Fibroblast of lung (primary cell): ENCODE measurements around the gene FKTN. TPM values are rescaled to one million over a fixed set of nuclear protein-coding genes. Genes with fewer than 3 reads are reported as not detected.

Source experiments
- DNase-seq, 2 donors: peaks; one replicate each; pipeline versions ENCODE4 v3.0.0 to v3.0.0-alpha.2; 2010; ENCODE audit warnings: low read depth in 2 of 2
- H2AFZ ChIP-seq: 2 replicates; pipeline ENCODE4 v1.5.1; 2012; ENCODE audit warnings: low read length, control low read depth, inconsistent platforms
- H3K27ac ChIP-seq: 2 replicates; pipeline ENCODE4 v1.5.1; 2011; ENCODE audit warnings: low read length, control low read depth; ENCODE audit not compliant: insufficient read depth
- H3K27me3 ChIP-seq: 2 replicates; pipeline ENCODE4 v1.5.1; 2011; ENCODE audit warnings: mild to moderate bottlenecking, low read length; ENCODE audit not compliant: control insufficient read depth, insufficient read depth
- H3K36me3 ChIP-seq: 2 replicates; pipeline ENCODE4 v1.5.1; 2011; ENCODE audit warnings: low read length; ENCODE audit not compliant: control insufficient read depth, insufficient read depth
- H3K4me1 ChIP-seq: 2 replicates; pipeline ENCODE4 v1.5.1; 2011; ENCODE audit warnings: low read length; ENCODE audit not compliant: control insufficient read depth, insufficient read depth; ENCODE audit errors: extremely low read depth
- H3K4me2 ChIP-seq: 2 replicates; pipeline ENCODE4 v1.5.1; 2011; ENCODE audit warnings: low read length, control low read depth; ENCODE audit not compliant: insufficient read depth; ENCODE audit errors: extremely low read depth
- H3K4me3 ChIP-seq, 4 experiments: fragments of 200-600 bp in 1 of 4; sonication (generic) in 1 of 4; replicated peaks in 1 of 4; 2 replicates each; pipeline ENCODE4 v1.5.1; 2011 to 2016; ENCODE audit warnings: low read length in 4 of 4, low read depth in 3 of 4, mild to moderate bottlenecking in 3 of 4, control low read depth in 2 of 4, inconsistent platforms in 1 of 4, mixed read lengths in 1 of 4; ENCODE audit not compliant: insufficient read depth in 1 of 4; ENCODE audit errors: control extremely low read depth in 1 of 4
- H3K79me2 ChIP-seq: 2 replicates; pipeline ENCODE4 v1.5.1; 2012; ENCODE audit warnings: mild to moderate bottlenecking, low read length, inconsistent platforms; ENCODE audit not compliant: control insufficient read depth, insufficient read depth
- H3K9ac ChIP-seq: 2 replicates; pipeline ENCODE4 v1.5.1; 2011; ENCODE audit warnings: mild to moderate bottlenecking, low read length, control low read depth; ENCODE audit not compliant: insufficient read depth
- H3K9me3 ChIP-seq: 2 replicates; pipeline ENCODE4 v1.5.1; 2012; ENCODE audit warnings: low read depth, low read length; ENCODE audit not compliant: control insufficient read depth, insufficient read depth
- H4K20me1 ChIP-seq: 2 replicates; pipeline ENCODE4 v1.5.1; 2011; ENCODE audit warnings: low read length; ENCODE audit not compliant: control insufficient read depth, insufficient read depth; ENCODE audit errors: extremely low read depth
- CTCF ChIP-seq, 2 donors: IDR thresholded peaks in 1 of 2; conservative IDR thresholded peaks in 1 of 2; 1 replicate in 1 of 2; 2 replicates in 1 of 2; pipeline ENCODE4 v1.5.1; 2011 to 2012; ENCODE audit warnings: low read length in 2 of 2, control low read depth in 1 of 2, inconsistent platforms in 1 of 2, low read depth in 1 of 2, mild to moderate bottlenecking in 1 of 2
- EZH2 ChIP-seq: IDR thresholded peaks from 2 replicates; pipeline ENCODE4 v1.5.1; 2012; ENCODE audit warnings: low read length, control low read depth, mild to moderate bottlenecking; ENCODE audit errors: missing control alignments
- polyA plus RNA-seq, 2 donors: library from polyadenylated mRNA; depleted of rRNA in 1 of 2; stranded (reverse) in 1 of 2; unstranded in 1 of 2; fragments of >200 nt; gene quantifications; 2 replicates each; pipeline ENCODE4 v1.2.1, GENCODE V29; 2011 to 2012; ENCODE audit warnings: missing spikeins in 1 of 2
- total RNA-seq: library from RNA; depleted of rRNA; stranded (reverse); fragments of >200 nt; gene quantifications from 2 replicates; pipeline ENCODE4 v1.2.1, GENCODE V29; 2014

The FKTN gene
- total and polyA plus RNA-seq, 2 donors (not counting 1 experiment from before 2014, with no cell fraction given): 31.0 to 32.9 TPM

DNA sequence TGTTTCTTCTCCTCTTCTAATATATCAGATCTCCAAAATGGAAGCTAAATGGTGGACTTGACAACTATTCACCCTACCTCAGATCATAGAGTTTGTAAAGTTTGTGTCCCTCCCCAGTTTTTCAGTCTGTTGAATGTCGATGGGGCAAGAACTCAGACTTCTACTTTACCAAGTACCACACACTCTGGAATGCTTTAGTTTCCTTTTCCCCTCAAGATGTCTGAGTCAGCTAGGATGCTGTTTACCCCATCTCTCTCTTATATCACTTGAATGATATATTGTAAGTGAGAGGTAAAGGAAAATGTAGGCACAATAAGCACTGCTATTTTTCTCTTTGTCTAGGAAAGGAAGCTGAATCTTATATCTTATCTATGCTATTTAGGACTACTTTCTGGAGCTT is 78.4 kb downstream of the FKTN start:
- Histone ChIP-seq H3K27me3 (no peaks in the 10 kb centered on the region), H2AFZ (no peak overlapping the region), H3K36me3 (no peaks in the 10 kb centered on the region), H3K4me1 (no peaks in the 10 kb centered on the region), H3K4me3 (no peak overlapping the region), H3K4me2 (no peak overlapping the region), H4K20me1 (no peaks in the 10 kb centered on the region), H3K9ac (no peak overlapping the region), H3K79me2 (no peaks in the 10 kb centered on the region), H3K9me3 (no peaks in the 10 kb centered on the region), H3K27ac (no peak overlapping the region)
- DNase-seq: no peak
- TF ChIP-seq EZH2: no peak
- no peak for TF ChIP-seq CTCF (conservative IDR thresholded peaks at IDR 0.05 in 1 of 2, IDR thresholded peaks at IDR 0.05 in 1 of 2; ENCODE audit: low read depth in 1 of 2, low read length in 2 of 2)

- Histone ChIP-seq H3K4me1 (no peaks in the 10 kb centered on the region), H4K20me1 (no peaks in the 10 kb centered on the region), H3K4me3 (no peak overlapping the region), H3K27me3 (no peaks in the 10 kb centered on the region), H3K4me2 (no peak overlapping the region), H3K36me3 (no peaks in the 10 kb centered on the region), H3K9ac (no peak overlapping the region), H3K79me2 (no peaks in the 10 kb centered on the region), H2AFZ (no peak overlapping the region), H3K9me3 (no peaks in the 10 kb centered on the region), H3K27ac (no peak overlapping the region)
- DNase-seq: peak in 1 of 2 donors; percentile 4
- no peak for TF ChIP-seq EZH2
- TF ChIP-seq CTCF (conservative IDR thresholded peaks at IDR 0.05 in 1 of 2, IDR thresholded peaks at IDR 0.05 in 1 of 2; ENCODE audit: low read depth in 1 of 2, low read length in 2 of 2): peak; percentile 29 to 48
These were observed 80.0 kb downstream of the FKTN start for GRCh38 chr9:105637787-105638395.

GRCh38 chr9:105639936-105640335 is 82.0 kb downstream of the FKTN start:
- H3K9me3 ChIP-seq: no peaks in the 10 kb centered on the region
- no peak overlapping the region for H3K4me2 ChIP-seq
- TF ChIP-seq EZH2: no peak
- no peak for TF ChIP-seq CTCF (conservative IDR thresholded peaks at IDR 0.05 in 1 of 2, IDR thresholded peaks at IDR 0.05 in 1 of 2; ENCODE audit: low read depth in 1 of 2, low read length in 2 of 2)
- no peak overlapping the region for H2AFZ ChIP-seq
- no peak overlapping the region for H3K27ac ChIP-seq
- H4K20me1 ChIP-seq: no peaks in the 10 kb centered on the region
- no peaks in the 10 kb centered on the region for H3K79me2 ChIP-seq
- DNase-seq: no peak
- no peak overlapping the region for H3K9ac ChIP-seq
- no peaks in the 10 kb centered on the region for H3K4me1 ChIP-seq
- H3K27me3 ChIP-seq: no peaks in the 10 kb centered on the region
- H3K36me3 ChIP-seq: no peaks in the 10 kb centered on the region
- no peak overlapping the region for H3K4me3 ChIP-seq
